ENCODE measurements around the gene RASAL2.

RASAL2 gene

DNA sequence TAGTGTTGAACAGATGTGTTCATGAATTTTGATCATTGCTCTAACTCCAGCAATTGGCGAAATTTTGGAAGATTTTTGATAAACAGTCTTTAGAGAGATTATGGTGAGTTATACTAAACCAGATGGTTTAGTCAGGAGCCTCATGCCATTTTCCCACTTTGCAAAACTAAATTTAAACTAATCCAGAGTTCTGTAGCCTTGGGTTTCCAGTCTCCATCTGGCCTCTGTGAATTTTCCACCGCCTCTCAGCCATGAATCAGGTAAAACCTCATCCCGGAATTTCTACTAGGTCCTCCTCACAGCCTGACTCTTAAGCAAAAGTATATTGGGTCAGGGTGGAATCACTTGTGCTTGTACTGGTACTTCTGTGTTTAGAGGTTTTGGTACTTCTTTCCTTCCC, 358.1 kb downstream of the RASAL2 start:
- no peak for DNase-seq (ENCODE audit: low read depth in 2 of 2)

DNA sequence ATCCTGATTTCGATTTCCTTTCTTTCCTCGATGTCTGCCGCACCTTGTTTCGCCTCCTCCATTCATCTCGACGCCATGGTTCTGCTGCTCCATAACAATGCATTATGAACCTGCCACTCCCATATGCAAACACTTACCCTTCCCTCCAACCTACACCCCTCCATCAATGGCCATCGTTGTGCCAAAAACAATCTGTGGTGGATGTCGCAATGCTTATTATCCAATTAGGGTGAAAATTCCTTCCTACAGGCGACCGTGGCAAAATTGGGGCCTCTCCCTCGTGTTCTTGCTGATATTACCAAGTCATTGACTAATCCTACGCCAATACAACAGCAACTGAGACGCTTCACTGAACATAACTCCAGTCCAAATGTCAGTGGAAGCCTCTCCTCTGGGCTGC, 362.6 kb downstream of the RASAL2 start:
- DNase-seq (ENCODE audit: low read depth in 2 of 2): no peak

DNA sequence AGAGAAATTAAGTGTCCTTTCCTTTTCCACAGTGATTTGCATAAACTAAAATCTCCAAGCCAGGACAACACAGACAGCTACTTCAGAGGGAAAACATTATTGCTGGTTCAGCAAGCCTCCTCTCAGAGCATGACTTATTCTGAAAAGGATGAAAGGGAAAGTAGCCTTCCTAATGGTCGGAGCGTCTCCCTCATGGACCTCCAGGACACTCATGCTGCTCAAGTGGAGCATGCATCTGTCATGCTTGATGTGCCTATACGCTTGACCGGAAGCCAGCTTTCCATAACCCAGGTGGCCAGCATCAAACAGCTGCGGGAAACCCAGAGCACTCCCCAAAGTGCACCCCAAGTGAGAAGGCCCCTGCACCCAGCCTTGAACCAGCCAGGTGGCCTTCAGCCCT, 363.7 kb downstream of the RASAL2 start:
- DNase-seq (ENCODE audit: low read depth in 2 of 2): no peak

DNA sequence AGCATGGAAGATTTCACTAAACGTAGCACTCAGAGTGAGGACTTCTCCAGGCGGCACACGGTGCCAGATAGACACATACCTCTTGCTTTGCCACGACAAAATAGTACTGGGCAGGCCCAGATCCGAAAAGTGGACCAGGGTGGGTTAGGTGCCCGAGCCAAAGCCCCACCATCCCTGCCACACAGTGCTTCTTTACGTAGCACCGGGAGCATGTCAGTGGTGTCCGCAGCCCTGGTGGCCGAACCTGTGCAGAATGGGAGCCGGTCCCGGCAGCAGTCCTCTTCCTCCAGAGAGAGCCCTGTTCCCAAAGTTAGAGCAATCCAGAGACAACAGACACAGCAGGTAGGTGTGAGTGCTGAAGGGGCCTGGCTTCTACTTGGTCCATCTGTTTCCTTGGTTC, 364.3 kb downstream of the RASAL2 start:
- DNase-seq (ENCODE audit: low read depth in 2 of 2): no peak

DNA sequence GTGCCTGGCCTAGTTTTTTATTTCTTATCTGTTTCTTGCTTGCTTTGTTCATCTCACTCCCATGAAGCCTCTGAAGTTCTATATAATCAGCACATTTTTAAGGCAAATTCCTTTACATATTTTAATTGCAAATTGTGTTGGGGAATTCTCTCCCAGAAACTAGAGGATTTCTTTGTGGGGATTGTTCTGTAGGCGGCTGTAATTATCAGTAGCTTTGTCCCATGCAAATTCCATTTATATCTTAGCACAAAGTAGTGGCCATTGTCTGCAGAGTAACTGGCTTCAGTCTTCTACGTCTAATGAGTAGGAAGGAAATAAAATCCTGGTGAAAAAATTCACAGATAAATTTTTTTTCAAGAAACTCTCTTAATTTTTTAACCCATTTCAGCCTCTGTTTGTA, 367.2 kb downstream of the RASAL2 start:
- DNase-seq (ENCODE audit: low read depth in 2 of 2): no peak

DNA sequence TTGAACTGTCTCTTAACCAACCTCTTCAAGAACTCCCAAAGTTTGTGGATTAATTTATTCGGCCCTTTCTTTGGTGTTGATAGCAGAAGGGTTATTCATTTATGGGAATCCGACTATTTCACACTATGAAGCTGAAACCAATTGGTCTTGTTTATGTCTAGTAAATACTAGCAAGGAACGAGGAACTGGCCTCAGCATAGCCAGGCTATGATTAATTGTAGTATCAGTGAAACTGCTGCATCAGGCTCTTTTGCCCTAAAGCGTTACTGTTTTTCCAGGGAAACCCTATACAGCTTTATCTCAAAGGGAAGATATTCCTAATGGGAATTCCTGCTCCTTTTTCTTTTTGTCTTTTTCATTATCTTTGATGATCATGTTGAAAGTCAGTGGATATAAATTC, 367.8 kb downstream of the RASAL2 start:
- no peak for DNase-seq (ENCODE audit: low read depth in 2 of 2)

DNA sequence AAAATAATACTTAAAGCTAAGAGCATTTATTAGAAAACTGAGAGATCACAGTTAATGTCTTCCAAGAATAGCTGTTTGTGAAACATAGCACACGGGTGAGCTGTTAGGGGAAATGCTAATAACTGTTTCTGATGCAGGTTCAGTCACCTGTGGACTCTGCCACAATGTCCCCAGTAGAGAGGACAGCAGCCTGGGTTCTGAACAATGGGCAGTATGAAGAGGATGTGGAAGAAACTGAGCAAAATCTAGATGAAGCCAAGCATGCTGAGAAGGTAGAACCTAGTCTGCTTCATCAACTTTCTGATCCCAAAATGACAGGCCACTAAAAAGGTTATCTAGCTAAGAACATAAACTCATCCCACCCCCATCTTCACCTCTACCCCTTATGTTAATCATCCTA, 370.2 kb downstream of the RASAL2 start:
- no peak for DNase-seq (ENCODE audit: low read depth in 2 of 2)

DNA sequence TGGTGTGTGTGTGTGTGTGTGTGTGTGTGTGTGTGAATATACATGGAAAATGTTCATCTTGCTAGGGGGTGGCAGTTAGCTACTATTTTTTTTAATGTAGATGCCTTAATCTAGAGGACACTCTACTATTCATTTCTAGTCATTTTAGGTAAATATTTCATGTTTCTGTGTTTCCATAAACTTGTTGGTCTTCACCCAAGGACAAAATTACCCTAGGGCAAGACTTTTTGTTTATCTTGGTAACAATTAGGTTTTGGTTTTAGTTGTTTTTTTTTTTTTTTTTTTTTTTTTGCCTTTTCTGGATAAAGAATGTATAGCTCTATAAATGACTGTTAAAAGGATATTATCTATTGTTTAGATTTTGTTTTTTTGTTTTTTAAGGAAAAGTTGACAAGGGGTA, 370.7 kb downstream of the RASAL2 start:
- no peak for DNase-seq (ENCODE audit: low read depth in 2 of 2)

DNA sequence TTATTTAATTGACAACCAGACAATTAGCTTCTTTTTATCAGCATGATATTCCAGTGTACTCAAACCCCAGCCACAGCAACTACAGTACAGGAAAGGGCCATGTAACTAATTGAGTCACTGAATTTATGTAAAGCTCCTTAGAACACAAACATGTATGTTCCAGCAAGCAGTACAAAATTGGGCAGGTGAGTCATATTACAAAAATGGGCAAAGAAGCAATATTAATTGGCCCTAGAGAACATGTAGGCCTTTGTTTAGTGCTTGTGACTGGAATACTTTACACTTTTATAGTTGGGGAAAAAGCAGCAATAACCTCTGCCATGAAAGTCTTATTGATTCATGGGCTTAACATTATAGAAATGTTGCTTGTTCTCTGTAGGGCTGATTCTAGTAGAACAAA, 371.1 kb downstream of the RASAL2 start:
- peak; percentile 15 to 32 for DNase-seq (ENCODE audit: low read depth in 2 of 2)

DNA sequence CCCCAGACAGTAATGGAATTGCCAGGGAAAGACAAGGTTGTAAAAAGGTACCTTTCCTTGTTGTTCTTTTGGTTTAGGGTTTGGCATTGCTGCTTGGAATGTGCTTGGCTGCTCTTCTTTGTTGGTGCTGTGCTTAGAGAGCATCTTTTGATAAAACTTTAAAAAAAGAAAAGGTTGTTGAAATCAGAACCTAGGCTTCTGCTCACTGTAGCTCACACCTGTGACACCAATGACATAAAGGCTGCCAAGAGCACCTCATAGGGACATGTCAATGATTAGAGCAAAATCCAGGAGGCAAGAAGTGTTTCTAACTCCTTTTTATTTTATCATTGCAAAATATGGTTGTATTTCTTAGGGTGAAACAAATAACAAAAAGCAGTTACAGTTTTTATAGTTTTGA, 373.9 kb downstream of the RASAL2 start:
- no peak for DNase-seq (ENCODE audit: low read depth in 2 of 2)

DNA sequence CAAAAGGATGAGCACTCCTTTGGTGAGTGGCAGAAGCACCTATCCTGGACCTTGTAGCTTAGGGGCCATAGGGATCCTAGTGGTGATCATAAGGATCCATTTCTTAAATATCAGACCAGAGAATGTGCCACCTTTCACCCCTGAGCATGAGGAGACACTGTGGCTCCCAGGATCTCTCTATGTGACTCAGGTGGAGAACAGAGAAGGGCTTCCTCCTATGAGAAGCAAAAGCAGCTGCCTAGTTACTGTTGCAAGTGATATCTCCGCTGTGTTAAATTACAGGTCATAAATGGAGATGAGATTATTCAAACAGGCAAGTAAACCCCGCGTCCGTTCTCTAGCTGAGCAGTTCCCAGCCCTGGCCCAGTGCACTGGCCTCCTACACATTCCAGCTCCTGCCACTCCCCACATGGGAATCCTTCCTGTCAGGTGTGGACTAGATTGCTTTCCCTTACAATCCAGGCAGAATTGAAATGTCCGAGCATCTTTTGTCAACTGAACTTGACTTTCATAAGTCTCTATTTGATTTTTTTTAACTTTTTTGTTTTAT, 376.6 kb downstream of the RASAL2 start:
- no peak for DNase-seq (ENCODE audit: low read depth in 2 of 2)

DNA sequence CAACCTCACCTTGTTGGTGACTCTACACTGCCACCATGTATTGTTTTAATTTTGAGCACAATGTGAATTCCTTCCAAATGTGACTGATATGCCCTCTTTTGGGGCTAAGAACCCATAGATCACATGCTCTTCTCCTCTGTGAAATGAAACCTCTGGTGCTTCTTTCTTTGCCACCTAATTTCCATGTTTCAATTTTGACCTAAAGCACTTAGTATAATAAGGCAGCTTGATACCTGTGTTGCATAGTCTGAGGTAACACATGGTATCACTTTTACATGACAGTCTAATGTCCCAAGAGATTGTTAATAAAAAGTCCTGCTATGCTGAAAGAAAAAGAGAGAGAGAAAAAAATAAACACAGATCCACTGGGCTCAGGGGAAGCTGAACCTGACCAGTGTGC, 378.6 kb downstream of the RASAL2 start:
- DNase-seq (ENCODE audit: low read depth in 2 of 2): no peak

DNA sequence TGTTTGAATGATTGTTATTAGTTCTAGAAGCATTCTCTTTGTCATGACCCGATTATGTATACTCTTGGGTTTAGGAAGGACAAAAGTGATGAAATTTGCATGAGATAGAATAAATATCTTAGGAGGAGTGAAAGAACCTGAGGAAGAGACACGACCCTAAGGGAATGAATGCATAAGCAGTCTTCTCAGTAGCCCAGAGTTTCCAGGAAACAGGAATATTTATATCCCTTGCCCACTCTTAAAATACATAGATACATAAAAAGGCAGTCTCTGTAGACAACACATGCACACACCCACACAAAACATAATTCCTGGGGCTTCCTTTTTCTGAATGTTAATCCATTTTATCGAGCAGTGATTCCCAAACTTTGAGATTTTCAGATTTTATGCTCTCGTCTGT, 383.5 kb downstream of the RASAL2 start:
- no peak for DNase-seq (ENCODE audit: low read depth in 2 of 2)

DNA sequence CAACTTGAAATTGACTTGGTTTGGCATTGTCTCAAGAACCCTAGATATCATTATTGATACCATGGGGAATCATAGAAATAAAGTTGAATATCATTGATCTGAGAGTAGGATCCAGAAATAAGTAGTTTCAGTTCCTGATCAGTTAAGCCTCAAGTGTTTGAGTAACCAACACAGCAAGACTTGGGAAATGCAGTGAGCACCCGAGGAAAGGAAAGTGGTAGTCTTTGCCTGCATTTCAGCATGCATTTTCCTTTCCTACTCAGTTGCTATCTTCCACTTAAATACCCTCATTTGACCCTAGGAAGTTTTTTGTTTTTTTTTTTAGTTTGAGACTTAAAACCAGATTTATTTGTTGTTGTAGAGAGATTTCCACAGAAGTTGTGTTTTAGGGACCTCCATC, 383.9 kb downstream of the RASAL2 start:
- no peak for DNase-seq (ENCODE audit: low read depth in 2 of 2)

DNA sequence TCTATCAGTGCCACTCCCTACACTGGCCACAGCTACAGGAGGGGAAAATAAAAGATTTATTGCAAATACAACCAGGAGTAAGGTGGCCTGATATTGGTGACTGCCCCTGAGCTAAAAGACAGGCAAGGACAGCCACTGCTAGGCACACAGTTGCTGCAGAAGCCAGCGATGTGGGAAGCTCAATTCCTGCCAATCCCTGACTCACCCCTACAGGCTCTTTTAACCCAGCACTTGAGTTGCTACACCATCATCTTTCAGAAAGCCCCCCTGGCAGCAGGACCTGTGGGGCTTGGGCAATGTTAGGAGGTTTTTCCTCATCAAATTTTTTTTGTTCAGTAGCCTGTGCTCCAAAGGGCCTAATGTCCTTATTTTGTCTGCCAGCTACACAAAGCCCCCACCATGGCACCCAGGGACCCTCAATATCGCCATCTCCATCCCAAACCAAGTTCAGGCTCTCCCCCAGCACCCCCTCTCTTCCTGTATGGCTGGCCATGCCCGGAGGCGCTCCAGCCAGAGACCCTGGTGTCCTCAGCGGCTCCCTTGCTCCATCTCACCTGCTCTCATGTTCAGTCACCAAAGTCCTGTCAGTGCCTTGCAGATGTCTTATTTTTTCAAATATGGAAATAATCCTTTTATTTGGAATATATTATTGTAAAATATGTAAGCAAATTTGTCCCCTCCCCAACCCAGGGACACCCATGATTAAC, 389.5 kb downstream of the RASAL2 start:
- DNase-seq (ENCODE audit: low read depth in 2 of 2): no peak

DNA sequence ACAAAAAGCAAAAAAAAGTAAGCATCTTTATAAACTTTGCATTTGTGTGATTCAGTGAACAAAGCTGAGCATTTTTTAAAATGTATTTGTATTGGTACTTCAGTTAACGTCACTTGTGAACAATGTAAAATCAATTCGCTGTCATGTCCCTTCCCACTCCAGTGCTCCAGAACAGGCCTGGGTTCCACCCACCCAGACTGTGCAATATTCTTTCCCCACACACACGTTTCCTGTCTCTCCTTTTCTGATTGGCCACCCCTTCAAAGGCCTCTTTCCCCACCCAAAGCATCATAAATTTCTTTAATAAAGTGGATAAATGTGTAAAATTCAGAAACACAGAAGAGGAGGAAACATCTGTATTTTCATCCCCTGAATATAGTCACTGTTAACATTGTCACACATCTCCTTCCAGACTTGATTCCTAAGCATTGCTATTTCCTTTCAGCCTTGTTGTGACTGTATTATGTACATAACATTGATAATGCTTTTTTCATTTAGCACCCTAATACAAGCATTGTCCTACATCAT, 390.9 kb downstream of the RASAL2 start:
- DNase-seq (ENCODE audit: low read depth in 2 of 2): no peak

DNA sequence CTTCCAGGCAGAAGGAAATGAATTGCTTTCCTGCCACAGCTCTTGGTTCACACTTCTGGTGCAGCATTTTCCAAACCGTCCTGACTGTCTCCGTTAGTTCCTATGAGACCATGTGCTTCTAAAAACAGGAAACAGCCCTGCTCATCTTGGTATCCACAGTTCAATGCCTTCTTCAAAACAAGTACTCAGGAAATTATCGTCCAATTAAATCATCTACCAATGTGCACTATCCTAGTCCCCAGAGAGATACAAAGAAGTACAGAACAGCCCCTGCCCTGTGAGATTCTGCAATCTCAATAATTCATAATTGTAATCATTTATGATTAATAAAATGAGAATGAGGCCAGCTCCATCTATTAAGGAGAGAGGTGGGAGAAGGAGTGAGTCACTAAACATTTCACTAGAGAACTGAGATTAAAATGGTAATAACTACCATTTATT, 391.7 kb downstream of the RASAL2 start:
- no peak for DNase-seq (ENCODE audit: low read depth in 2 of 2)

DNA sequence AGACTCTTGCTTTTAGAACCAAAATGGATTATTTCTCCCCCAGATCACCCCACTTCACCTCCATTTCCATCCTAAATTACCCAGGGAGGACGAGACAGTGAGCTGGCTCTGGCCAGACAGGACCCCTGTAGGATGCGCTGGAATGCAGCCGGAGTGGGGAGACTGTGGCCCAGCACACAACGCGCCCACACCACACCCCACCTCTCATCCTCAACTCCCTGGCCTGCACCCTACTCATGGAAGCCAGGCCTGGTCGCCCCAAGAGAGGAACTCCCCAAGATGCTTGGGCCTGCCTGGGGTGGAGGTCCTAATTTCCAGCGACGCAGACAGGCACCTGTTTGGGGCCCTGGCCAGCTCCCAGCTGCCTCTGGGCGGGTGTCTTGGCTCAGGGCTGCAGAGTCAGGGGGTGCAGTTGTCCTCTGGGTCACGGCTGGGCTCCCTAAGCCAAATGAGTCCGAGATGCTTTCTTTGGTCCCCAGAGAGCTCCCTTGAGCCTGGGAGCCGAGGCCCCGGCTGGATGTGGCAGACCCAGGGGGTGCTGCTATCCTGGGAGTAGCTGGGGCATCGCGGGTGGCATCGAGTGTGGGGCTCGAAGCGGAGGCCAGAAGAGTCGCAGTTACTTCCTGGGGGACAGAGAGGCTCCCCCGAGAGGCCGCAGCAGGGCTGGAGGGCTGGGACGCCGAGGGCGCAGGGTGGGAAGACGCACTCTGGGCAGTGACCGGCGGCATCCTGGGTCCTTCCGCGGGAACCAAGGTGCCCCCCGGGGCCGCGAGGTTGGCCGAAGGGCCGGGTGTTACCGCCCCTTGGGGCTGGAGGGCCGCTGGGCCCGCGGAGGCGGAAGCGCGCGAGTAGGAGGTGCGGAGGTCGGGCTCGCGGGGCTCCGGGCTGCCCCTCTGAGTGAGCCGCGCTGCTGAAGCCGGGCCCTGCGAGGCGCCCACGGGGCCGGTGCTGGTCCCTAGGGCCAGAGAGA, 392.5 kb downstream of the RASAL2 start:
- no peak for DNase-seq (ENCODE audit: low read depth in 2 of 2)

DNA sequence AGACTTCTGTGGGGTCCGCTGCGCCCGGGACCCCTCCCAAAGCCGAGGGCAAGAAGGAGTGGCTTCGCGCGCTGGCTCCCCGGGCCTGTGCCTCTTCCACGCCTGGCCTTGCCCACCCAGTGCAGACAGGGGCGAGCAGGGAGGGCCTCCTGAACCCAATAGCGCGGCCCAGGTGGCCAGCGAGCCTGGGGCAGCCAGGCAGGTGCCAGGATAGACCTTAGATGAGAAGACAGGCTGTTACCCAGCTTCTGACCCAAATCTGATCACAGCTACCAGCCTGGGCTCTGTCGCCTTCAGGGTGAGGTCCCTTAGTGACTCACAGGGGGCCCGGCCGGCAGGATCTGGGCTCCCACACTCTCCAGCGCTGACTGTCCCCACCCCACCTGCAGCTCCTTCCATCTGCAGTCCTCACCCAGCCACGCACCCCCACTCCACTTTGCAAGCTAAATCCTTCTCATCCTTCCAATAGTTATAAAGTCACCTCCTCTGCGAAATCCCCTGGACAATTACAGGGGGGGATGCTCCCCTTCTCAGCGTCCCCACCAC, 393.2 kb downstream of the RASAL2 start:
- no peak for DNase-seq (ENCODE audit: low read depth in 2 of 2)

DNA sequence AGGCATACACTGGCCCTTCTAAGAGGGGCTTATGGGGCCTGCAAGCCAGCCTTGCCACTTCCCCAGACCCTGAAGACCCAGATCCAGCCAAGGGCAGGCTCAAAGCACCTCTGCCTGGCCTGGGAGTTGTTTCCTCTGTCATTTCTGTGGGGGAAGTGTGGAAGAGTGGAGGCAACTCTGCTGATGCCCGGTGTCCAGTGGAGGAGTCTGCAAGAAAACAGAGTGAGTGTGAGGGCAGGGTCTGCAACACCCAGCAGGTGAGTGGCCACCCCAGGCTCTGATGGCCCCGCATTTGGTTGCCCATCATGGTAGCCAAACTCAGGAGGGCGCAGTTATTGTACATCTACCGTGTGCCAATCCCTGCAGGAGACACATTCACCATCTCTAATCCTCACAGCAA, 394.5 kb downstream of the RASAL2 start:
- DNase-seq (ENCODE audit: low read depth in 2 of 2): no peak

DNA sequence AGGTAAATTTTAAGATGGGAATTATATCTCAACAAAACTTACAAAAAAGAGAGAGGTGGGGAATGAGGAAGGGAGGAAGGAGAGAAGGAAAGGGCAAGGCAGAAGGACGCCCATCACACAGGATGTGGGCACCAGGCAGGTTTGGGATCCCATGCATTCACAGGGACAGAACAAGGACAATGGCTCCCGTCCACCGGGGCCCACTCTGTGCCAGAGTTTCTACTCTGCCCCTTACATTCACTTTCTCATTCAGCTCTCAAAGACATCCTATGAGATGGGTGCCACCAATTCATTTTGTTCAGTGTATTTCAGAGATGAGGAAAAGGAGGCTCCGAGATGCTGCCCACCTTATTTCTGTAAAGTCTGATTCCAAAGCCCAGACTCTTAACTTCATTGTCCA, 395.5 kb downstream of the RASAL2 start:
- no peak for DNase-seq (ENCODE audit: low read depth in 2 of 2)

DNA sequence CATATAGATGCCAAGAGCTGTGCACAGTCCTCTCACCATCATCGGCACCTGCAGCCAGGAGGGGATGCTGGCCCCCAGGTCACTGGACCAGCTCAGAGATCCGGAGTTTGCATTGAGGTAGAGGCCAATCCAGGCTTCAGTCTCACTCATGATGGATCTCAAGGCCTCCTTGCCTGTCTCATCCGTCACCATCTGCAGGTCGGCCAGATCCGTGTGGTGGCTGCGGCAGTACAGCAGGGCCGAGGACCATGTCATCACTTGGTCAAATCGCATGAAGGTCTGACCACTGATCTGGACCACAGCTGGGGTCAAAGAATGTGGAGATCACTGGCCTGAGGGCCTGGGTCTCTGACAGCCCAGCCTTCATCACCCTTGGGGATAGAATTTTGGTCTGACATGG, 396.2 kb downstream of the RASAL2 start:
- DNase-seq (ENCODE audit: low read depth in 2 of 2): no peak
